Middle frontal gyrus (tissue), 1 donor: Measurements from ENCODE around the gene PRLR.

ENCODE experiments used
- DNase-seq: peaks from one replicate; pipeline ENCODE4 v3.0.0-alpha.2; 2015; ENCODE audit warnings: low spot score; ENCODE audit errors: extremely low spot score

Gene PRLR

GRCh38 chr5:35089334-35090314 is 140.7 kb downstream of the PRLR start:
- peak; percentile 36 for DNase-seq

DNA sequence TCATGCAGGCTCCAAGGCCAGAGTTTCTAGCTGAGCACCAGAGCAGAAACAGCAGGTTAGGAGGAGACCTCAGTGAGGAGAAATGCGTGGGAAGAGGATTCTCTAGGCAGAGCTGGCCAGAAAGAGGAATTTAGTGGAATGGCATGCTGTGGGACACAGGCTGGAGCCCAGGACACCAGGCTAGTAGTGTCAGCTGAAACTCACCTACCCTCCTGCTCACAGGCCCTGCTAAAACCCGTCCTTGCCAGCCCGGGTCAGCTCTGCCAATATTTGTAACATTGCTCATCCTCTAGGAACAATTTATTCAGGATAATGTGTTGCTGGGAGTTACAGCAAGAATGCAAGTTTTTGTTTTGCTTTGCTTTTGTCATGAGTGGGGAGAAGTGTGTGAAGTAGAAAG is 142.3 kb downstream of the PRLR start:
- no peak for DNase-seq

DNA sequence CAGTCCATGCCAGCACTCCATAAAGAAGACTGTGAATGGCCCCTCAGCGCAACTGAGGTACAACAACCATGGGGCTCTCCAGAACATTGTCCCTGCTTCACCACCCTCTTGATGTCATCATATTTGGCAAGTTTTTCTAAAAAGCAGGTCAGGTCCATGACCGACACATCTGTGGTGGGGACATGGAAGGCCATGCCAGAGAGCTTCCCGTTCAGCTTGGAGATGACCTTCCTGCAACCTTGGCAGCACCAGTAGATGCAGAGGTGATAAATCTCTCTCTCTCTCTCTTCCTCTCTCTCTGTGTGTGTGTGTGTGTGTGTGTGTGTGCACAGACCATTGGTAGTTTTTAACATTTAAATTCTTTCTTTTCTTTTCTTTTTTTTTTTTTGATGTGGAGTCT is 147.1 kb downstream of the PRLR start:
- no peak for DNase-seq

GRCh38 chr5:35082530-35082929 is 147.8 kb downstream of the PRLR start:
- no peak for DNase-seq

GRCh38 chr5:35081134-35081533 is 149.2 kb downstream of the PRLR start:
- DNase-seq: no peak

DNA sequence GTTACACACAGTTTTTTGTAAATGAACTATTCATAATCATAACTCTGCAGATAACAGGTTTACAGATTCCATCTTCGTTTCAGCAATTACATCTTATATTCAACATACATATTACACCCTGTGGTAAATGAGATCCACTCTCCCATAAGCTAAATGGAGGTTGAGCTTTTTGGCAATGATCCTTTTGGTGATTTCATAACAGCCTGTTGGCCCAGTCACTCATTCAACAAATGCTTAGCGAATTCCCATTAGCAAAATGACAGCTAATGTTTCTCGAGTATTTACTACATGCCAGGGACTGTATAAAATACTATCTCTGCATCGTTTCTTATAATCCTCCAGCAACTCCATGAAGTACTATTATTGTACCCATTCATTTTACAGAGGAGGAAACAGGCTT is 157.1 kb downstream of the PRLR start:
- DNase-seq: no peak

DNA sequence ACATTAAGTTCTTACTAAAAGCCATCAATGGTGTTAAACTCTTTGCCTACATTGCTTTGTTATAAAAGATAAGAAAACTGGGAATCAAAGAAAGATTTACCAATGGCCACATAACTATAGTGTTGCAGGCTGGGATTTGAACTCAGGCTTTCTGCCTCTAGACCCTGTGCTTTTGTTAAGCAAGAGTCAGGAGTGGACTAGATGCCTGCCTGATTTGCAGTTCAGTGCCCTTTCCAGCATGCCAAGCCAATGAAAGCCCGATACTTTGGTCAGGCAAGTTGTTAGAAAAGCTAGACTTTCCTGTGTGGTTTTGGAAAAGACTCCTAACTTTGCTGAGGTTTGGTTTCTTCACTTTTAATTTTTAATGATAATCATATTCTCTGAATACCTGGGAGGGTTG is 161.1 kb downstream of the PRLR start:
- DNase-seq: no peak

DNA sequence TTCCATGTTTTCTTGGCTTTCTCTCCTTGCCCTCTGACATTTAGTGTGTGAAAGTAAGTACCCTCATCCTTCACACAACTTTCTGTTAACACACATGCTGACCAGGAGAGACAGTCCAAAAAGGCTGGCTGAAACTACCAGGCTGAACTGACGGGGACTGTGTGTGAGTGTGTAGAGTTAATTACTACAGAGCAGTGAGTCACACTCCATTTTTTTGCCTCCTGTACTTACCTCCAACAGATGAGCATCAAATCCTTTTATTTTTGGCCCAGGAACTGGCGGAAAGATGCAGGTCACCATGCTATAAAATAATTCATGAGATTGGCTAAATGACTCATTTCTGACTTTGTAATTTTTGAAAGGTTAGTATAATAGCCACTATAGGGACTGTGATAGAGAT is 162.3 kb downstream of the PRLR start:
- no peak for DNase-seq

DNA sequence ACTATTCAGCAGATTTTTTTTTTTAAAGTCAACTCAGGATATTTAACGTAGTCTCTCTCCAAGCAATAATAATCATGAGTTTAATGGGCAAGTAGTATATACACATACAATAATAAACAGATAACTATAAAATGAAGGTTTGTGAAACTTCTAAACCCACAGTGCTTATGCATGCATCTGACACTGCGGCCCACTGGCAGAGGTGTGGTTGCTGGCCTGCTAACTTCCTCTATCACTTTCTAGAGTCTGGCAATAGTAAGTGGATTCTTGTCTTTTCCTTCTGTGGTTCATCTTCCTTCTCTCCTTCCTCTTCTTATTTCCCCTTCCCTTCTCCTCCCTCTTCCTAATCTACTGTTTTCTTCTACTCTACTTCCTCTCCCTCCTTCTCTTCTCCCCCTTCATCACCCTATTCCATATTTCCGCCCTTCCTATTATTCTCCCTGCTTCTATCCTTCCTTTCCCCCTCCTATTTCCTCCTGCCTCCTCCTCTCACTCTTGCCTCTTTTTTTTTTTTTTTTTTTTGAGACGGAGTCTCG is 164.0 kb downstream of the PRLR start:
- no peak for DNase-seq

DNA sequence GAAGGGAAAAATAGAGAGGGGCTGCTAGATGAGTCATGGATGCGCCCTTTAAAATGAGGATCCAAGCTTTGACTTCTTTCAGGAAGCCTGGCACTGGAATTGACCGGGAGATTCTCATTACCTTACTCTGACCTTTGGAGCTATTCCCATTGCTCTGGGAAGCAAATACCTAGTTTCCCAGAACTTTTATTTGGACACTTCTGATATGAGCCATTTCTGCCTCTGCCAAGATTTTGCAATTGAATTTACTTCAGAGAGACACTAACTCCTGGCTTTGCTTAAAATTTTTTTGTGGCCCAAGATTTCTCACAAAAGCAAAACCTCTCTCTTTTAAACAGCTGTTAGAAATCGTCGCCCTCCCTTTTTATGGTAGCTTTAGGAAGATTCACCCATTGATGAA is 166.9 kb downstream of the PRLR start:
- no peak for DNase-seq

DNA sequence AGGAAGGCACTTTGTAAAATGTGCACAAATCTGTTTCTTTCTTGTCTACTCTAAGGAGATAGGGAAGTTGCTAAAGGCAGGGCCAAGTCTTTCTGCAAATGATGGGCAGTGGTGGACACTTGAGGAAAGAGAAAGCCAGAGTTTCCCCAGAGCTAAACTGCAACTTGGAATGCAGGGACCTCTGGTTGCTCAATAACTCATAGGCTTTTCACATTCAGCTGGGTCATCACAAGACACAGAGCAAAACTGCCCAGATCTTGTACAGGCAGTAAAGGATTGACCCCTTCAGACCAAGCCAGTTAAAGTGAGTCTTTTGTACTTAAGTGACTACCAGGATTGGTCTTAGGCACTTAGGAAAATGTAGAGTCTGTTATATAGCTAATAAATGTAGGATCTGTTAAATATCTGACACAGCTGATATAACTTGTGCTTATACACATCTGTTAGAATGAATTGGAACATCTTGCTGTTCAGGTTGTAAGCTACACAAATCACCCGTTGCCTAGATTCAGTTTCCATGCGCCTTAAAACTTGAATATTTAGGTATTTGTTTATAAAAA is 169.0 kb downstream of the PRLR start:
- DNase-seq: no peak

DNA sequence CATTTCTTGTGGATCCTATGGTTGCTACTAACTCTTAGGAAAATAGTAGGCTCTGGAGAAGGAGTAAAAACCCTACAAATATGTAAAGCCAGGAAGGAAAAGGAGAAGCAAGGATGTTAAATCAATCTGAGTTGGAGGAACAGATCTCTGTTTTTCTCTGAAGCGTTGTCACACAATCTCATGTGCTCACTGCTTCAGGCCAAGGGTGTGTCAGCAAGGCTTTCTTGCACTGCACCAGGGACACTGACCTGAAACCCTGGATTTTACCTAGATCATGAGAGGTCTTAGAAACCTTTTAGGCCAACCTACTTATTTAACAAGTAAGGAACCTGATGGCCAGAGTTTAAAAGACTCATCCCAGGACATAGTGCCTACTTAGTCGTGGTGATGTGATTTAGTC is 170.1 kb downstream of the PRLR start:
- DNase-seq: no peak

GRCh38 chr5:35059251-35059650 is 171.0 kb downstream of the PRLR start:
- no peak for DNase-seq

DNA sequence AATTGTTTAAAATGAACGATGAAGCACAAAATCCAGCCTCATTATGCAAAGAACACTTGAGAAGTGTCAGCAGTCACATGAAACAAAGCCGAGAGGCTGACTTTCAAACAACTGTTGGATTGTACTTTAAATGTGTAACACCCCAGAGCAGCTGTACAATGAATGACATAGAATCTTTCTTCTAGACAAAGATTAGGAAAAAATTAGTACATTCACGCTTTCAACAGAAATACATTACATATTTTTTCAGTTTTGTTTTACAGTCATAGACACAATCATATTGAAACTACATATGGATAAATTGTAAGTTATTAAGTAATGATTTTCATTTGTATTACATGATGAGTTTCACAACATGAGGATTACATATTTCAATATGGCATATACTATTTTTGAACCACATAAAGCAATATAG is 171.9 kb downstream of the PRLR start:
- DNase-seq: no peak

- DNase-seq: no peak
Measured at GRCh38 chr5:35056686-35057085, 173.6 kb downstream of the PRLR start.

DNA sequence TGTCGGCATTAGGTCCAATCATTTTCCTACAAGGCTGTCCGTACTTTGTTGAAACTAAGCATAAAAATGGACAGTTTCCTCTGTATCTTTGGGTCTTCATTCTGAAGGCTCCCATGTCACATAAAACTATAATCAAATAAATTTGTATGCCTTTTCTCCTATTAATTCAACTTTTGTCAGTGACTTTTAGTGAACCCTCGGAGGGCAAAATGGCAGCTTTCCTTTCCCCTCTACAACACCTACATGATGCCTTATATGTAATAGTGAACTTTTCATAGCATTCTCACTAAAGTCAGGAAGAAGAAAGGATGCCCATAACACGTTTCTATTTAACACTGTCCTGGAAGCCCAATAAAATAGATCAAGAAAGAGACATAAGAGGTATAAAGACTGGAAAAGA is 177.4 kb downstream of the PRLR start:
- no peak for DNase-seq

GRCh38 chr5:35050541-35051126 is 179.7 kb downstream of the PRLR start:
- DNase-seq: no peak

DNA sequence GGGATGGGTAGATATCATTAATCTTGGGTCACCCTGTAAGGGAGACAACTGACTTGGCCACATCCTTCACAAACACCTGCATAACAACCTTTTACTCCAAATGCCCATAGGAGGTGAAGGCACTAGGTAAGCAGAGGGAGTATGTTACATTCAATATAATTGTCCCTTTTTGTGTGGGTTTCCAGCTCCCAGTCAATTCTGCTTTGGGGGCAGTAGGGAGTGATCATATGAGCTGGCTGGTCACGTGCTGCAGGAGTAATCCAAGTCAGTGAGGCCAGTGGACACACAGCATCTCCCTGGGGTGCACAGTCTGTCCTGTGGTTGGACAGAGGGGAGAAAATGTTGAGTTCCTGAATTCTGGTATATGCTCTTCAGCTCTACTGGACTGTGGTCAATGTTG is 181.4 kb downstream of the PRLR start:
- no peak for DNase-seq

GRCh38 chr5:35047785-35048404 is 182.4 kb downstream of the PRLR start, which contains the start of gene AGXT2:
AGXT2 (minus strand) TSS chr5:35047949; CDS start chr5:35047892, 57 bp downstream.
- DNase-seq: no peak

GRCh38 chr5:35046774-35047173 is 183.5 kb downstream of the PRLR start:
- no peak for DNase-seq

DNA sequence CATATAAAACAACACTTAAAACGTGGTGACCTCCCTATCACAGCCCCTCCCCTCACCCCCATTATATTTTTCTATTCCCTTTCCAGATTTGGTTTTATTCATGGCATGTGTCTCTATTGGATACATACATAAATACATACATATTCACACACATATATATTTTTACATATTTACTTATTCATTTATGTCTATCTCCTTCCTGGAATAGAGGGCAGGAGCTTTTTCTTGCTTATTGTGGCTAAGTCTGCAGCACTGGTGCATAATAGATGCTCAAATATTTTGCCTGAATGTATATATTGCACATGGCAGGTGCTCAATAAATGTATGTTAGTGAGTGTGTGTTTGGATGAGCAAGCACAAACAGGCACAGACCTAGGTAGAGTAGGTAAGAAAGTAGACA is 185.0 kb downstream of the PRLR start:
- no peak for DNase-seq

DNA sequence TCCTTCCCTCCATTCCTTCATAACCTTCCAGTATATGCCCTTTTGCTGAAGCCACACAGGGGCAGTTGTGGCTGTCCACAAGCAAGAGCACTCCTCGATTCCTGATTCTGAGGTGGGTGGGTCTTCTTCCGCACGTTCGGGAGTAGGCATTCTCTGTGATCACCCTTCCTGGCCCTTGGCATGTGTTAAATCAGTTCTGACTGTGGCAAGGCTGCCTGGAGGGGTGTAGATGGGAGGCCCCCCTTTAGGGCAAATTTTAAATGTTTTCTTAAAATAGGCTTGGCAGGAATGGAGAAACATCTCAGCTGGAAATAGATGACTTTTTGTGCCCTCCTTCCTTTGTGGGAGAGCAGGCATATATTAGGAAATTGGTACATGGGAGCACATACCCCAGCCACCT is 185.6 kb downstream of the PRLR start:
- no peak for DNase-seq
